Breast epithelium (tissue), 3 donors: ENCODE data around the gene SLC27A5.

Source experiments
- POLR2A ChIP-seq: fragments of 450-650 bp; IDR thresholded peaks from one replicate; pipeline ENCODE4 v1.6.1; 2016; ENCODE audit warnings: antibody characterized with exemption, mild to moderate bottlenecking, moderate library complexity
- POLR2AphosphoS5 ChIP-seq, 3 donors: sonication (generic); formaldehyde crosslinking; IDR thresholded peaks; one replicate each; pipeline ENCODE4 v1.6.1; 2017; ENCODE audit warnings: antibody characterized with exemption in 3 of 3

- TF ChIP-seq POLR2AphosphoS5 (IDR thresholded peaks at IDR 0.05) (no peak), POLR2A (no peak)
Observed at GRCh38 chr19:58553799-58554493, 42.2 kb upstream of the SLC27A5 start.
